ENCODE measurements around the gene CDKN2B-AS1.

The CDKN2B-AS1 gene

GRCh38 chr9:21993007-21993406, 1.6 kb upstream of the CDKN2B-AS1 start:
- no peak overlapping the region for H3K27ac ChIP-seq (ENCODE audit: low read length)
- TF ChIP-seq, protein P1, sequence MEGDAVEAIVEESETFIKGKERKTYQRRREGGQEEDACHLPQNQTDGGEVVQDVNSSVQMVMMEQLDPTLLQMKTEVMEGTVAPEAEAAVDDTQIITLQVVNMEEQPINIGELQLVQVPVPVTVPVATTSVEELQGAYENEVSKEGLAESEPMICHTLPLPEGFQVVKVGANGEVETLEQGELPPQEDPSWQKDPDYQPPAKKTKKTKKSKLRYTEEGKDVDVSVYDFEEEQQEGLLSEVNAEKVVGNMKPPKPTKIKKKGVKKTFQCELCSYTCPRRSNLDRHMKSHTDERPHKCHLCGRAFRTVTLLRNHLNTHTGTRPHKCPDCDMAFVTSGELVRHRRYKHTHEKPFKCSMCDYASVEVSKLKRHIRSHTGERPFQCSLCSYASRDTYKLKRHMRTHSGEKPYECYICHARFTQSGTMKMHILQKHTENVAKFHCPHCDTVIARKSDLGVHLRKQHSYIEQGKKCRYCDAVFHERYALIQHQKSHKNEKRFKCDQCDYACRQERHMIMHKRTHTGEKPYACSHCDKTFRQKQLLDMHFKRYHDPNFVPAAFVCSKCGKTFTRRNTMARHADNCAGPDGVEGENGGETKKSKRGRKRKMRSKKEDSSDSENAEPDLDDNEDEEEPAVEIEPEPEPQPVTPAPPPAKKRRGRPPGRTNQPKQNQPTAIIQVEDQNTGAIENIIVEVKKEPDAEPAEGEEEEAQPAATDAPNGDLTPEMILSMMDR (IDR thresholded peaks at IDR 0.05; ENCODE audit: low read depth, low read length), result no peak
- TF ChIP-seq EZH2phosphoT487 (IDR thresholded peaks at IDR 0.05; ENCODE audit: low read depth), result no peak
- no peaks in the 10 kb centered on the region for H3K9me3 ChIP-seq (ENCODE audit: insufficient read depth, low read length)
- no peaks in the 10 kb centered on the region for H3K36me3 ChIP-seq (replicated peaks; ENCODE audit: low read depth, low read length)
- H3K4me2 ChIP-seq (ENCODE audit: low read length), result no peak overlapping the region
- H3K9ac ChIP-seq (ENCODE audit: low read length), result no peak overlapping the region
- no peaks in the 10 kb centered on the region for H3K27me3 ChIP-seq (ENCODE audit: low read depth, low read length)
- H3K4me1 ChIP-seq (ENCODE audit: low read length), result no peaks in the 10 kb centered on the region
- no peaks in the 10 kb centered on the region for H3K79me2 ChIP-seq (ENCODE audit: low read length)
- H2AFZ ChIP-seq (ENCODE audit: low read depth, low read length), result no peak overlapping the region
- H3K4me3 ChIP-seq (ENCODE audit: low read length), result no peak overlapping the region
- no peaks in the 10 kb centered on the region for H4K20me1 ChIP-seq (ENCODE audit: insufficient read depth, low read length)

DNA sequence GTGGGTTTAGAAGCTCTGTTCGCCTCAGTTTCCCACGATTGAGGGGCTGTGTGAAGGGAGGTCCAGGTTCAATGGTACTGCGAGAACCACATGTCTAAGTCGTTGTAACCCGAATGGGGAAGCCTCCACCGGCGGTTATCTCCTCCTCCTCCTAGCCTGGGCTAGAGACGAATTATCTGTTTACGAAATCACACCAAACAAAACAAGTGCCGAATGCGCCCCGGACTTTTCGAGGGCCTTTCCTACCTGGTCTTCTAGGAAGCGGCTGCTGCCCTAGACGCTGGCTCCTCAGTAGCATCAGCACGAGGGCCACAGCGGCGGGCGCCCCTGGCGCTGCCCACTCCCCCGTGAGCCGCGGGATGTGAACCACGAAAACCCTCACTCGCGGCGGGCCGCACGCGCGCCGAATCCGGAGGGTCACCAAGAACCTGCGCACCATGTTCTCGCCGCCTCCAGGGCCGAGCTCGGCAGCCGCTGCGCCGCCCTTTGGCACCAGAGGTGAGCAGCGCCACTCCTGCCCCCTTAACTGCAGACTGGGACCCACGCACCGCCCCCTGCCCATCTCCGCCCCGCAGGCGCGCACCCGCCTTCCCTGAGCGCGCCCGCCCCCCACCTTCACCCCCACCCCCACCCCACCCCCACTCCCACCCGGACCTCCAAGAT, 567 bp upstream of the CDKN2B-AS1 start, which contains the start of gene CDKN2A:
TSS of gene CDKN2A (minus strand) at position 500 of the 663 bp plus-strand sequence.
- Histone ChIP-seq H3K4me1 (ENCODE audit: low read length) (no peaks in the 10 kb centered on the region), H3K79me2 (ENCODE audit: low read length) (no peaks in the 10 kb centered on the region), H4K20me1 (ENCODE audit: insufficient read depth, low read length) (no peaks in the 10 kb centered on the region), H3K27me3 (ENCODE audit: low read depth, low read length) (no peaks in the 10 kb centered on the region), H3K4me3 (ENCODE audit: low read length) (no peak within 1 kb of the TSS), H3K9me3 (ENCODE audit: insufficient read depth, low read length) (no peaks in the 10 kb centered on the region), H3K4me2 (ENCODE audit: low read length) (no peak within 1 kb of the TSS), H3K27ac (ENCODE audit: low read length) (no peak within 1 kb of the TSS), H3K9ac (ENCODE audit: low read length) (no peak within 1 kb of the TSS), H3K36me3 (replicated peaks; ENCODE audit: low read depth, low read length) (no peaks in the 10 kb centered on the region), H2AFZ (ENCODE audit: low read depth, low read length) (no peak within 1 kb of the TSS)
- TF ChIP-seq EZH2phosphoT487 (IDR thresholded peaks at IDR 0.05; ENCODE audit: low read depth), result no peak
- TF ChIP-seq, protein P1 (IDR thresholded peaks at IDR 0.05; ENCODE audit: low read depth, low read length), result no peak

GRCh38 chr9:21995006-21995665, 545 bp downstream of the CDKN2B-AS1 start:
- Histone ChIP-seq H3K36me3 (replicated peaks; ENCODE audit: low read depth, low read length) (no peaks in the 10 kb centered on the region), H3K4me2 (ENCODE audit: low read length) (no peak overlapping the region), H3K9ac (ENCODE audit: low read length) (no peak overlapping the region), H3K27me3 (ENCODE audit: low read depth, low read length) (no peaks in the 10 kb centered on the region), H3K27ac (ENCODE audit: low read length) (no peak overlapping the region), H3K4me1 (ENCODE audit: low read length) (no peaks in the 10 kb centered on the region), H3K79me2 (ENCODE audit: low read length) (no peaks in the 10 kb centered on the region), H4K20me1 (ENCODE audit: insufficient read depth, low read length) (no peaks in the 10 kb centered on the region), H3K4me3 (ENCODE audit: low read length) (no peak overlapping the region), H2AFZ (ENCODE audit: low read depth, low read length) (no peak overlapping the region), H3K9me3 (ENCODE audit: insufficient read depth, low read length) (no peaks in the 10 kb centered on the region)
- TF ChIP-seq, protein P1 (IDR thresholded peaks at IDR 0.05; ENCODE audit: low read depth, low read length), result no peak
- TF ChIP-seq EZH2phosphoT487 (IDR thresholded peaks at IDR 0.05; ENCODE audit: low read depth), result no peak

GRCh38 chr9:21995666-21996398, 1.2 kb downstream of the CDKN2B-AS1 start:
- Histone ChIP-seq H3K4me1 (ENCODE audit: low read length) (no peaks in the 10 kb centered on the region), H3K9me3 (ENCODE audit: insufficient read depth, low read length) (no peaks in the 10 kb centered on the region), H3K9ac (ENCODE audit: low read length) (no peak overlapping the region), H2AFZ (ENCODE audit: low read depth, low read length) (no peak overlapping the region), H3K4me2 (ENCODE audit: low read length) (no peak overlapping the region), H4K20me1 (ENCODE audit: insufficient read depth, low read length) (no peaks in the 10 kb centered on the region), H3K27me3 (ENCODE audit: low read depth, low read length) (no peaks in the 10 kb centered on the region), H3K4me3 (ENCODE audit: low read length) (no peak overlapping the region), H3K79me2 (ENCODE audit: low read length) (no peaks in the 10 kb centered on the region), H3K27ac (ENCODE audit: low read length) (no peak overlapping the region), H3K36me3 (replicated peaks; ENCODE audit: low read depth, low read length) (no peaks in the 10 kb centered on the region)
- TF ChIP-seq, protein P1 (IDR thresholded peaks at IDR 0.05; ENCODE audit: low read depth, low read length), result no peak
- no peak for TF ChIP-seq EZH2phosphoT487 (IDR thresholded peaks at IDR 0.05; ENCODE audit: low read depth)
